Measurements from ENCODE around the gene CROCC. TPM values are rescaled to one million over a fixed set of nuclear protein-coding genes. Genes with fewer than 3 reads are reported as not detected.
"Not testable (repeated sequence)": the region's sequence is repeated elsewhere in the genome, so short reads cannot be mapped to it uniquely, and the experiment has no call there.

Gene CROCC
- total and polyA plus RNA-seq, 4 donors = 14.7 to 58.3 (median 43.8) TPM

DNA sequence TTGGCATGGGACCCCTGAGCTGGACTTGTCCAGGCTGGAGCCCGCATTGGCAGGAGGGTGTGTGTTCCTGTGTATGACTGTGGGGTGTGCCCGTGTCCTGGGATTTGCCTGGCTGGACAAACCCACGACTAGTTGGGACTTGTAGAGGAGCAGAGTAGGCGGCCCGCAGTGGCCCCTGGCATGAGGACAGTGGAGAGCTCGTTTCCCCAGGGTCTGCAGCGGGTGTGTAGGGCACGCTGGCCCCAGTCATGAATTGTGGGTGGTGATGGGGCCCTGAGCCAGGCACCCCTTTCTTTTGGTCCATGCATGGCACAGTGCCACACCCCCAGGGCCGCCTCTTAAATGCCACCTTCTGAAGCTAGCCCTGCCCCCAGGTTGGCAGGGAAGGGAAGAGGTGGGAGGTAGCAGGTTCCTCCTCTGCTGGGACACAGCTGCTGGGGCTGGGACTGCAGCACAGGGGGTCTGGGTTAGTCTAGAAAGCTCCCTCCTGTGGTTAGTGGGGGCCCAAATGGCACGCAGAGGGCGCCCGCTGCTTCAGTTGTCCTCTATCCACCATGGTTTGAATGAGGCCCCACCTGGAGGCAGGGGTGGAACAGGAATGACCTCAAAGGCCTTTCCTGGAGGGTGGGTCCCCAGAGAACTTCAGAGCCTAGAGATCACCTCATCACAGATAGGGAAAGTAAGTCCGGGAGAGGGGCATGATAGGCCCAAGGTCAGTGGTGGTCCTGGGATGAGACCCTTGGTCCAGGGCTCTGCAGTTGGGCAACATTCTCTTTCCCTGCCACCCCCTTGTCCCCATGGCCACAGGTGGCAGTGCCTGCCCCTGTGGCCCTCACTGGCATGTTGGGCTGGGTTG is 4.1 kb downstream of the CROCC start:
- peaks cover 32% of the 10 kb centered on the region for H3K36me3 ChIP-seq (ENCODE audit: control insufficient read depth, insufficient read depth, low read length)
- WGBS (ENCODE audit: insufficient coverage) = 71% methylated on average over 13 of the region's 13 CpGs
- no peak overlapping the region for H3K4me3 ChIP-seq (ENCODE audit: low read depth, low read length)
- peaks cover 83% of the 10 kb centered on the region for H3K4me1 ChIP-seq (ENCODE audit: control insufficient read depth, insufficient read depth, low read length)
- peak in 2 of 6 donors; percentile 9 to 53 for DNase-seq (ENCODE audit: low read depth in 4 of 6, low spot score in 6 of 6)
- H3K9me3 ChIP-seq (ENCODE audit: control insufficient read depth, insufficient read depth, low read length) = no peaks in the 10 kb centered on the region
- H3K27me3 ChIP-seq (ENCODE audit: control insufficient read depth, insufficient read depth, low read length) = no peaks in the 10 kb centered on the region
- peak overlapping the region; percentile 80 for H3K27ac ChIP-seq (ENCODE audit: low read depth, low read length)

DNA sequence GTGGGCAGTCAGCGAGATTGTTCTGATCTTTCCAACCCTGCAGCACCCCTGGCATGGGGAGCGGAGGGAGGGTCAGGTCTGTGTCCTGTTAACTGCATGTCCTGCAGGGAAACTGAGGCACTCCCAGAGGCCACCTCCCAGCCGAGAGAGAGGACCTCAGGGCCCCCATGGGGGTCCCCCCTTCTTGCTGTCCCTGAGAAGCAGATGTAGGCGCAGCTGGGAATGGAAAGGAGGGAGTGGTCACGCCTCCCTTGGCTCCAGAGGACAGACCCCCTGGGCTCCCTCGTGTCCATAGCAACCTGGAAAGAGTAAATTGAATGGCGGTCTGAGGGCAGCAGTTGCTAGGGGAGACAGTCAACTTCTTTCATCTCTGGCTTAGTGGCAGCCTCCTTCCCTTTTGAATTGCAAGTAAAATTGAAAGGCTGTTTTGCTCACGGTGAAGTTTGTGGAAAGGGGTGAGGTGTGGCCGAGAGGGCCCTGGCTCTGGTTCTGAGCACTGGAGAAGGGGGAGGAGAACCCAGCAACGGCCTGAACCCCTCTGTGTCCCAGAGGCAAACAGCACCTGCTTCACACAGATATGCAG is 4.9 kb downstream of the CROCC start:
- Histone ChIP-seq H3K4me3 (ENCODE audit: low read depth, low read length) (no peak overlapping the region), H3K9me3 (ENCODE audit: control insufficient read depth, insufficient read depth, low read length) (no peaks in the 10 kb centered on the region), H3K36me3 (ENCODE audit: control insufficient read depth, insufficient read depth, low read length) (peaks cover 39% of the 10 kb centered on the region), H3K27me3 (ENCODE audit: control insufficient read depth, insufficient read depth, low read length) (no peaks in the 10 kb centered on the region), H3K27ac (ENCODE audit: low read depth, low read length) (peak overlapping the region; percentile 81), H3K4me1 (ENCODE audit: control insufficient read depth, insufficient read depth, low read length) (peaks cover 76% of the 10 kb centered on the region)
- 18% methylated on average over 9 of the region's 10 CpGs for WGBS (ENCODE audit: insufficient coverage)
- DNase-seq (ENCODE audit: low read depth in 4 of 6, low spot score in 6 of 6) = peak in 5 of 6 donors; percentile 64 to 96 (median 93)

GRCh38 chr1:16927256-16927655 is 5.5 kb downstream of the CROCC start:
- no peaks in the 10 kb centered on the region for H3K9me3 ChIP-seq (ENCODE audit: control insufficient read depth, insufficient read depth, low read length)
- 55% methylated on average over 14 of the region's 14 CpGs for WGBS (ENCODE audit: insufficient coverage)
- peak overlapping the region; percentile 81 for H3K27ac ChIP-seq (ENCODE audit: low read depth, low read length)
- no peak for DNase-seq (ENCODE audit: low read depth in 4 of 6, low spot score in 6 of 6)
- peaks cover 69% of the 10 kb centered on the region for H3K4me1 ChIP-seq (ENCODE audit: control insufficient read depth, insufficient read depth, low read length)
- peaks cover 43% of the 10 kb centered on the region for H3K36me3 ChIP-seq (ENCODE audit: control insufficient read depth, insufficient read depth, low read length)
- no peak overlapping the region for H3K4me3 ChIP-seq (ENCODE audit: low read depth, low read length)
- no peaks in the 10 kb centered on the region for H3K27me3 ChIP-seq (ENCODE audit: control insufficient read depth, insufficient read depth, low read length)

GRCh38 chr1:16927711-16928485 is 6.2 kb downstream of the CROCC start:
- 65% methylated on average over 10 of the region's 13 CpGs for WGBS (ENCODE audit: insufficient coverage)
- peaks cover 46% of the 10 kb centered on the region for H3K36me3 ChIP-seq (ENCODE audit: control insufficient read depth, insufficient read depth, low read length)
- no peak for DNase-seq (ENCODE audit: low read depth in 4 of 6, low spot score in 6 of 6)
- no peaks in the 10 kb centered on the region for H3K27me3 ChIP-seq (ENCODE audit: control insufficient read depth, insufficient read depth, low read length)
- H3K27ac ChIP-seq (ENCODE audit: low read depth, low read length) = peak overlapping the region; percentile 81
- H3K4me1 ChIP-seq (ENCODE audit: control insufficient read depth, insufficient read depth, low read length) = peaks cover 63% of the 10 kb centered on the region
- no peaks in the 10 kb centered on the region for H3K9me3 ChIP-seq (ENCODE audit: control insufficient read depth, insufficient read depth, low read length)
- no peak overlapping the region for H3K4me3 ChIP-seq (ENCODE audit: low read depth, low read length)

DNA sequence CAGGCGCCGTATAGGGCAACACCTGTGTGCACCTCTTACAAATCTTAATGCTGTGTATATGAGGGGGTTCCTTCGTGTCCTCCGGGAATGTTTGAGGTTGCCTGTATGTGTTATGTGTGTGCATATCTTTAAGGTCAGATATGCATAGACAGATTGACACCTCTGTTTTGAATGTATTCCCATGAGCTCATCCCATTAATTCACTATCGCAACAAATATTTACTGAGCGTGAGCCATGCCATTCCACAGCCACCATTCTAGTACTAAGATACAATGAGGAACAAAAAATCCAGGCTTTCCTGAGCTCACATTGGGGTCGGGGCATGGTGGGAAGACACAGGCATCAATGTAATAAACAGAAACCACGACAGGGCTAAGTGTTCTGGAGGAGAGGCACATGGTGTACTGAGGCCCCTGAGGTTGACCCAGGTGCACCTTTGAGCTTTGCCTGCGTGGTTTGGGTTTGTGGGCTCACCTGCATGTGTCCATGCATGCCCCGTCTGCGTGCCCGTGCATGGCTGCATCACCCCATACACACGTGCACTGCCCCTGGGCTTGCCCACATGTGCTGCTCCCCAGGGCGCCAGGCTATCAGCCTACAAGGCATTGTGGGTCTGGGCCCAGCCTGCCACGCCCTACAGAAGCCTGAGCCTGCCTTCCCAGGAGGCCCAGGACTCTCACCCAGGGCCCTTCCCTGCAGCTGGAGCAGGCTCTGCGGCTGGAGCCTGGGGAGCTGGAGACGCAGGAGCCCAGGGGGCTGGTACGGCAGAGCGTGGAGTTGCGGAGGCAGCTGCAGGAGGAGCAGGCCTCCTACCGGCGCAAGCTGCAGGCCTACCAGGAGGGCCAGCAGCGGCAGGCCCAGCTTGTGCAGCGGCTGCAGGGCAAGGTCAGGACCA is 7.7 kb downstream of the CROCC start:
- not testable (repeated sequence) for H3K4me3 ChIP-seq (ENCODE audit: low read depth, low read length); H3K9me3 ChIP-seq (ENCODE audit: control insufficient read depth, insufficient read depth, low read length); DNase-seq (ENCODE audit: low read depth in 4 of 6, low spot score in 6 of 6); H3K27me3 ChIP-seq (ENCODE audit: control insufficient read depth, insufficient read depth, low read length); H3K27ac ChIP-seq (ENCODE audit: low read depth, low read length)
- Histone ChIP-seq H3K4me1 (ENCODE audit: control insufficient read depth, insufficient read depth, low read length) (peaks cover 51% of the 10 kb centered on the region), H3K36me3 (ENCODE audit: control insufficient read depth, insufficient read depth, low read length) (peaks cover 49% of the 10 kb centered on the region)
- WGBS (ENCODE audit: insufficient coverage) = 80% methylated on average over 22 of the region's 24 CpGs

- H3K4me3 ChIP-seq (ENCODE audit: low read depth, low read length); H3K9me3 ChIP-seq (ENCODE audit: control insufficient read depth, insufficient read depth, low read length); DNase-seq (ENCODE audit: low read depth in 4 of 6, low spot score in 6 of 6); H3K27ac ChIP-seq (ENCODE audit: low read depth, low read length); H3K27me3 ChIP-seq (ENCODE audit: control insufficient read depth, insufficient read depth, low read length): not testable (repeated sequence)
- Histone ChIP-seq H3K36me3 (ENCODE audit: control insufficient read depth, insufficient read depth, low read length) (peaks cover 60% of the 10 kb centered on the region), H3K4me1 (ENCODE audit: control insufficient read depth, insufficient read depth, low read length) (peaks cover 31% of the 10 kb centered on the region)
- WGBS (ENCODE audit: insufficient coverage) = 84% methylated on average over 14 of the region's 18 CpGs
Observed at GRCh38 chr1:16931206-16931934, 9.6 kb downstream of the CROCC start.

GRCh38 chr1:16933945-16934344 is 12.2 kb downstream of the CROCC start:
- Histone ChIP-seq H3K4me1 (ENCODE audit: control insufficient read depth, insufficient read depth, low read length) (peaks cover 11% of the 10 kb centered on the region), H3K36me3 (ENCODE audit: control insufficient read depth, insufficient read depth, low read length) (peaks cover 85% of the 10 kb centered on the region)
- not testable (repeated sequence) for H3K27me3 ChIP-seq (ENCODE audit: control insufficient read depth, insufficient read depth, low read length); DNase-seq (ENCODE audit: low read depth in 4 of 6, low spot score in 6 of 6); H3K4me3 ChIP-seq (ENCODE audit: low read depth, low read length); H3K27ac ChIP-seq (ENCODE audit: low read depth, low read length); H3K9me3 ChIP-seq (ENCODE audit: control insufficient read depth, insufficient read depth, low read length)

- peaks cover 84% of the 10 kb centered on the region for H3K36me3 ChIP-seq (ENCODE audit: control insufficient read depth, insufficient read depth, low read length)
- DNase-seq (ENCODE audit: low read depth in 4 of 6, low spot score in 6 of 6); H3K27me3 ChIP-seq (ENCODE audit: control insufficient read depth, insufficient read depth, low read length); H3K4me3 ChIP-seq (ENCODE audit: low read depth, low read length); H3K9me3 ChIP-seq (ENCODE audit: control insufficient read depth, insufficient read depth, low read length); H3K4me1 ChIP-seq (ENCODE audit: control insufficient read depth, insufficient read depth, low read length); H3K27ac ChIP-seq (ENCODE audit: low read depth, low read length): not testable (repeated sequence)
- 82% methylated on average over 16 of the region's 16 CpGs for WGBS (ENCODE audit: insufficient coverage)
Observed at GRCh38 chr1:16936580-16936979, 14.8 kb downstream of the CROCC start.
